GM13976 (cell line): ENCODE data around the gene ALPK3.

Experiments used
- DNase-seq: peaks from one replicate; pipeline ENCODE4 v3.0.0; 2012; ENCODE audit warnings: low spot score
- CTCF ChIP-seq: IDR thresholded peaks from 2 replicates; pipeline ENCODE4 v1.5.1; 2012; ENCODE audit warnings: borderline replicate concordance, mild to moderate bottlenecking; ENCODE audit not compliant: insufficient read depth; ENCODE audit errors: extremely low read depth, missing control alignments, control extremely low read depth
- in situ Hi-C: fragments of 300-500 bp; cut with MboI; formaldehyde crosslinking; loops from one replicate; pipeline ENCODE4 v1.12.0; 2022; ENCODE audit warnings: low sequenced_read_pairs, mixed read lengths, inconsistent platforms; ENCODE audit not compliant: unreplicated experiment

Gene ALPK3

GRCh38 chr15:84826369-84826823, 9.2 kb downstream of the ALPK3 start:
- TF ChIP-seq CTCF = peak; percentile 14
- in situ Hi-C loops = loop anchor here (25.0 kb wide), 1 partner anchor 111 kb away; no protein-coding TSS in a partner anchor
- DNase-seq = peak; percentile 57

- in situ Hi-C loops = loop anchor here (25.0 kb wide), 1 partner anchor 110 kb away; no protein-coding TSS in a partner anchor
- no peak for DNase-seq
- no peak for TF ChIP-seq CTCF
Observed at GRCh38 chr15:84827246-84827645, 10.1 kb downstream of the ALPK3 start.

- no peak for DNase-seq
- no peak for TF ChIP-seq CTCF
- in situ Hi-C loops = loop anchor here (25.0 kb wide), 1 partner anchor 109 kb away; no protein-coding TSS in a partner anchor
Observed at GRCh38 chr15:84828086-84828908, 11.1 kb downstream of the ALPK3 start.

- TF ChIP-seq CTCF = no peak
- no peak for DNase-seq
- in situ Hi-C loops = loop anchor here (25.0 kb wide), 1 partner anchor 108 kb away; no protein-coding TSS in a partner anchor
Observed at GRCh38 chr15:84829428-84829827, 12.3 kb downstream of the ALPK3 start.

GRCh38 chr15:84830036-84830435, 12.9 kb downstream of the ALPK3 start:
- TF ChIP-seq CTCF = no peak
- DNase-seq = no peak
- in situ Hi-C loops = loop anchor here (25.0 kb wide), 1 partner anchor 107 kb away; no protein-coding TSS in a partner anchor

- DNase-seq = no peak
- in situ Hi-C loops = loop anchor here (25.0 kb wide), 1 partner anchor 106 kb away; no protein-coding TSS in a partner anchor
- no peak for TF ChIP-seq CTCF
Observed at GRCh38 chr15:84831028-84831427, 13.9 kb downstream of the ALPK3 start.
